TTC549 (cell line): Measurements from ENCODE around the gene ARHGAP23.

Experiments used
- FAIRE-seq: peaks from 2 replicates; lab custom pipeline; 2012; peaks lifted over from hg19 to GRCh38; lab: Jason Lieb, UNC

ARHGAP23 gene

DNA sequence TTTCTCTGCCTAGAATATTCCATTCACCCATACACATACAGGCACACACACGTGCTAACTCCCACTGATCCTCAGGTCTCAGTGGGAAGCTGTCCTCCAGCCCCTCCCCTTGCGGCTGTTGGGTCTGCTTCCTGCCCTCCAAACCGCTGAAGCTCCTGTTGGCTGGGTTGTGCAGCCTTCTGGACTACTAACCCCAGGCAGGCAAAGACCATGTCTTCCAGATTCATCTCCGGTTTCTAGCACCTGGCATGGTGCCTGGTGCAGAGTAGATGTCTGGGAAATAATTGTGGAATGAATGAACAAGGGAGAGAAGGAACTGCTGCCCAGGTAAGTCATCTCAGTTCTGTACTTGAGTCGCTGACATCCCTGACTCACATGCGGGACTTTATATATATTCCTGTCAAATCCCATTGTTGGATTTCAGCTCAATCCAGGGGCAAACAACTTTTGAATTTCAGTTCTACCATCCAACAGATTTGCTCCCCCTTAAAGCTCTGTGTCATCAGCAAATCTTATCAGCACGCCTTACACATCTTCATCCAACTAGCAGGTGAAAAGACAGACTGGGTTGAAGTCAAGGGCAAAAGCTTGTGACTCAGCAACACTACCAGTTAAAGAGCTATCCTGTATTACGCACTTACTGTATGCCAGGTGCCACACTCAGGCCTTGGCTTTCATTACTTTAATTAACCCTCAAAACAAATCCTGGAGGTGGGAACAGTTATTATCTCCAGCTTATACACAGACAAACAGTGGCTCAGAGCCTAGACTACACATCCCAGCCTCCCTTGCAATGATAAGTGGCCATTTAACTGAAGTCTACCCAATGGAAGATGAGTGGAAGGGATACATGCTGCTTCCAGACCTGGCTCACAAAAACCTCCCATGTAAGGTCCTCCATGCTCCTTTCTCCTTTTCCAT is 126.4 kb downstream of the ARHGAP23 start:
- no peak for FAIRE-seq

DNA sequence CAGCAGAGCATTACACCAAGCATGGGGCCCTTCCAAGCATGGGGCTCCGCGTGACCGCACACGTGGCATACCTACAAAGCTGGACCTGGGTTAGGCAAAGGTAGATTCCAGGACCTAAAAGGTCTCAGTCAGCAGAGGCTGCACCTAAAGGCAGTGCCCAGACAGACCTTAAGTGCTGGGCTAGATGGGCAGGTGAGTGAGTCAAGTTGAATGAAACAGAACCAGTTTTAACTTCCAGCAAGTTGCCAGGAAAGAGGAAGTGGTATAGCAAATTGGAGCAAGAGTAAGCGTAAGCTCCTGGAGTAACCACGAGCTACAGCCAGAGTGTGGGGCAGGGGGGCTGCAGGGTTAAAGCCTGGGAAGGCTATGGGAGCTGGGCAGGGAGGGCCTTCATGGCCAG is 128.0 kb downstream of the ARHGAP23 start:
- FAIRE-seq = no peak

DNA sequence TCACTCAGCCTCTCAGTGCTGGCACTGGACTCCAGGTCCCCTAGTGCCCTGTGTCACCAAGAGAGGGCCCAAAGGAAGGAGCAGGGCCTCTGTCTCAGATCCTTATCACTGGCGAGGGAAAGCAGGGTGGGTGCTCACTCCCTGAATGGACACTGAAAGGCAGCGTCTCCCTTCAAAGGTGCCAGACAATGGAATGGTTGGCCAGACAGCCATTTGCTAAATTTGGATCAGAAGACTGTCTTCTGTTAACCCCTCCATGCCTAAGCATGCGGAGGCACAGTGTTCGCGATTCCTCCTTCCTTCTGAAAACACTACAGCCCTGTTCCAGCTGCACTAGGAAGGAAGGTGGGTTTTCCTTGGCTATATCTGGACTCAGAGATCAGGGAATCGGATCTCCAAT is 129.1 kb downstream of the ARHGAP23 start:
- no peak for FAIRE-seq

DNA sequence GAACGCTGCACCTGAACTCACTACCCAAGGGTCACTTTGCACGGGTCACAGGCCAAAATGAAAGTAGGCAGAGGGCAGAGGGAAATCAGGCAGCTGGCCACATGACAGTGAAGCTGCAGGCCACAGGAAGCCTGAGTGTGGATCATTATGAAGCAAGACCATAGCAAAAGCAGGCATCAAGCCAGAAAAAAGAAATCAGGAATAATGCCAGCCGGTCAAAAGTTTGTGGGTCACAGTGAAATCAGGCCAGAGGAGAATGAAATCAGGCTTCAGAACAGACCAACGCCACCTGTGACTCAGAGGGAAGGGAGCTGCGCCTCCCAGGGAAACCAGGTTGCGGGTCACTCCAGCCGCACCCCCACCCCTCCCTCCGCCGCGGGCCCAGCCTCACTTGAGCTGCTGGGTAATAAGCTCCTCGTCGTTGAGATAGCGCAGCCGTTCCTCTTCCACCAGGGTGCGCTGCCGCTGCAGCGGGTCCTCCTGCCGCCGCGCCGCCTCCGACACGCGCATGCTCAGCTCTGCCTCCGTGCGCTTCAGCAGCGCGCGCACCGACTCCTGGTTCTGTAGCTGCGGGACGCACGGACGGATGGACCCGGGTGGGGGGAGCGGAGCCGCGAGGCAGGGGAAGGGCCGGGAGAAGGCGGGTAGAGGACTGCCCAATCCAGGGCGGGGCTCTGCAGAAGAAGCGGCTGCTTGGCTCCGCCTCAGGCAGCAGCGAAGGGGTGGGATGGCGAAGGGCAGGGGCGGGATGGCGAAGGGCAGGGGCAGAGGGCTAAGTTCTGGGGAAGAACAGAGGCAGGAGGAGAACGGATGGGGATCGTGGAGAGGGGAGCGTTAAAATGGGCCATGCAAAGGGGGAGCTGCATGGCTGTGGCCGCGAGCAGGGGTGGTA is 129.8 kb downstream of the ARHGAP23 start:
- FAIRE-seq = no peak

DNA sequence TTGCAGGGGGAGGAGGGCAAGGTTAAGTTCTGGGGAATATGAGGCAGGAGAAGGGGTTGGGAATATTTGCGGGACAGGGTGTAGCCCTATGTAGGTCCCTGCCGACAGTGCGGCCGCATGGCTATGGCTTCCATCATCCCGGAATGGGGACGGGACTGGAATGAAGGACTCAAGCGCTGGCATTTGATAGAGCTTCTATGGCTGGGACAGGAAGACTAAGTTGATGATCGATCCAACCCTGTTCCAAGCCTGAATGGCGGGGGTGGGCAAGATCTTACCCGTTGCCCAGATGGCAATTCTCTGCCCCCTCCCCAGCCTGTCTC is 130.4 kb downstream of the ARHGAP23 start:
- FAIRE-seq = no peak

DNA sequence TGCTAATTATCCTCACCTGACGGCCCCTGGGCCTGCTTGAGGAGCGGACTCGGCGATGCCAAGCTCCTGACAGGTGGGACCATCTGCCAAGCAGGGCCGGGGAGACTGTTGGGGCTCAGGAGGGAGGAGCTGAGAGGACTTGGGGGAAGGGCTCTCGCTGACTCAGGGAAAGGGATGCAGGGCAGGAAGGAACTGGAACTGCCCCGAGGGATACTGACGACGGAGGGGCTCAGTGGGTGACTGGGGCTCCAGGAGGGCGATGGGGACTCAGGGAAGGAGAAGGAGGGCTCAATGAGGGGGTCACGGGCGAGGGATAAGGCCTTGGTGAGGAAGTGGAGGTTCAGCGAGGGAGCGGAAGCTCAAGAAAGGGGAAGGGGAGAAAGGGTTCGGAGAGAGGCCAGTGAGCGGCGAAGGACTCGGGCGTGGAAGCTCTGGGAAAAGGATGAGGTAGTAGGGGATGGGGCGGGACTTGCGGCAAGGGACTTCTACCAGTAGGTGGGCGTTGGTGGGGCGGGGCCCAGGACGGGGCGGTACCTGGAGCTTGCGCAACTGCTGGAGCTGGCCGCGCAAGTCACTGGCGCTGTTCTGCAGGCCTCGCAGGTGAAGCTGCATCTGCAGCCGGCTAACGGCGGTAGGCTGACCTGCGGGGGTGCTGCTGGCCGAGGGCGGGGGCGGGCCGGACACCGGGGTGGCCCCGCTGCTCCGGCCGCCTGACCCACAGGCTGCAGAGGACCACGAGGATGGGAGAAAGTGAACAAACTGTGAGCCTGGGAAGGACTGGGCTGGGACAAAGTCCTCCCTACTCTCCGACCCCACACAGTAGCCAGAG is 131.0 kb downstream of the ARHGAP23 start:
- FAIRE-seq = no peak

DNA sequence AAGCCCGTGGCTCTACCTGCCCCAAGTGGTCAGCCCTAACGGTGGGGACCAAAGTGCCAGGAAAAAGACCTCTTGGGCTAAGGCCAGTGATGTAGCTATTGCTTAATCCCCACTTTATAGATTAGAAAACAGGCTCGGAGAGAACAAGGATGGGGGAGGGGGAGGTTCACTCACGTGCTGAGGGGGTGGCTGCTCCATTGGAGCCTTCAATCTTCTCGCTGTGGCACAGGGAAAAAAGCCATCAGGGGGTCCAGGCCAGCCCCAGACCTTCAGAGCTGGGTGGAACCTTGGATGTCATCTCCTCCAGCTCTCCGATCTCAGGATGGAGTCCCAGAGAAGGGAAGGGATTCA is 131.6 kb downstream of the ARHGAP23 start:
- no peak for FAIRE-seq

DNA sequence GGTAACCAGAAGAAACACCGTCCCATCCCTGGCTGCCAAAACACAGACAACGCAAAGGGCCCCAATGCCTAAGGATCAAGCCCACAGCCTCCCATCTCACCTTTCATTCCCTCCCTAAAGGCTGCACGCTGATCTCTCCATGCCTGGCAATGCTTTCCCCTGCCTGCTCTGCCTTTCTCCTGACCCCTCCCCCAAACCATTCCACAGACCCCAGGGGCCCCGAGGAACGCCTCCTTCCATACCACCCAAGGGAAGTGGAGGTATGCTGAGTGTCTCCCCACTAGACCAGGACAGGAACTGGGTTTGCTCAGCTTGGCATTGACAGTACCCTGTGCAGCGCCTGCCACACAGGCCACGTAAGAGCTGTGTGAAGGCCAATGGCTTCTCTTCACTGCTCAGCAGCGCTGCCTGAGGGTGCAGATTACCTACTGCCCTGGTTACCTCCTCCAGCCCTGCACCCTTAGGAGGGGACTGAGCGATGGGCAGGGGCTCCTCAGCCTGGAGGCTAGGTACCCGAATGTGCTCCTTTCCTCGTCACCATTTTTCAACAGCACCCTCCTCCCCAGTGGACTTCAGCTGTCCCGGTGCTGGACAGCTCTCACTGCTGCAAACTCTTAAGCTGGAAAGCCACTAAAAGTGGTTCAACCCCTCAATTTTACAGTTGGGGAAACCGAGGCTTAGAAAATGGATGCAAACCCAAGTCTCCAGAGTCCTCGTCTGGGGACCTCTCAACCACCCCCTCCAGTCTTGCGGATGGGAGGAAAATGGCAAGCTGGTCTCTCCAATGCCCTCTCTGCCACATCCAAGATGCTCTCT is 132.4 kb downstream of the ARHGAP23 start:
- no peak for FAIRE-seq

DNA sequence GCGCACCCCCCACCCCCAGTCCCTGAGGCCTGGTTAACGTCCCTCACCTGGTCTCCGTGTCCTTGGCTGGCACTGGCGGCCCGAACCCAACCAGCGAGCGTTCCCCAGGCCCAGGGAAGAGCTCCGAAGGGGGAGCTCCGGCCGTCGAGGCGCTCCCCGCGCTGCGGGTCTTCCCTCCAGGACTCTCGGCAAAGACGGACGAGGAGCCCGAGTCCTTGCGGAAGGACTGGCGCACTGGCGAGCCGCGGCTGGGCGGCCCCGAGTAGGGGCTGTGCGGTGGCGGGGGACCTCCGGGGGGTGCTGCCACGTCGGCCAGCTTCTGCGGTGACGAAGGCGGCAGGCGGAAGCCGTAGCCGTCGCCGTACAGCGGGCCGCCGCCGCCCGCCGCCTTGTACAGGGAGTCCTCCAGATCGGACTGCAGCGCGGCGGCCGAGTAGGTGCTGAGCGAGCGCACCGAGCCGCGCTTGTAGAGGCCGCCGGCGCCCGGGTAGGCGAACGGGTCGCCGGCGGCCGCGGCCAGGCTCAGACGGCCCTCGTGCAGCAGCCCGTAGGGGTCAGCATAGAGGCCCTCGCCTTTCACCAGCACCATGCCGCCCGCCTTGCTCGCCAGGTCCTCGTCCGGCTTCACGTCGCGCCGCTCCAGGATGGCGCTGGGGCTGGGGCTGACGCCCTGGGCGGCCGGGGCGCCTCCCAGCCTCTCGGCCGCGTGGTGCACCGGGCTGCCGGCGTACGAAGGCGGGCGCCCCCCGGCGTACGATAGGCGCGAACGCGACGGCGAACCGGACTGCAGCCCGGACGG is 133.4 kb downstream of the ARHGAP23 start:
- FAIRE-seq = no peak
